T-helper 22 cell (primary cell): ENCODE measurements around the gene PIP4K2A.
"Not testable (repeated sequence)": the region's sequence is repeated elsewhere in the genome, so short reads cannot be mapped to it uniquely, and the experiment has no call there.

Source experiments
- DNase-seq: peaks from one replicate; pipeline ENCODE4 v3.0.0-alpha.2; 2020; ENCODE audit warnings: low read depth

The PIP4K2A gene

GRCh38 chr10:22554461-22555182 lies 159.8 kb downstream of the PIP4K2A start:
- no peak for DNase-seq

GRCh38 chr10:22553452-22553995 lies 160.9 kb downstream of the PIP4K2A start:
- DNase-seq: no peak

GRCh38 chr10:22552888-22553378 lies 161.4 kb downstream of the PIP4K2A start:
- no peak for DNase-seq

GRCh38 chr10:22551681-22552365 lies 162.6 kb downstream of the PIP4K2A start:
- no peak for DNase-seq

DNA sequence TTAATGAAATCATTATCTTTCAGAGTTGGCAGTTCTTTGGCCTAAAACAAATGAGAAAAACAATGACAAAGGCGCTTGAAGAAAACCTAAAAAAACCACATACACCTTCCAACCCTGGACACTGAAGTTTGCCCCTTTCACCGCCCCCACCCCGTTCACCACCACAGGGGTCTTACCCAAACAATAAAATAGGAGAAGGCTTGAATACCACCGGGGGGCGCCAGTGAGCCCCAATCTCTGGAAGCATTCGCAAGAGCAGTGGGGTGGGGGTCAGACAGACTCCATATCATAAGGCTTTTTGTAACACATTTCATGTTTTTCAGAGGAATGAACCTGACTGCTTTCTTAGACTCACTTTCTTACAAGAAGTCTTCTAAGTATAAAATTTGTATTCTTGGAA lies 163.6 kb downstream of the PIP4K2A start:
- no peak for DNase-seq

DNA sequence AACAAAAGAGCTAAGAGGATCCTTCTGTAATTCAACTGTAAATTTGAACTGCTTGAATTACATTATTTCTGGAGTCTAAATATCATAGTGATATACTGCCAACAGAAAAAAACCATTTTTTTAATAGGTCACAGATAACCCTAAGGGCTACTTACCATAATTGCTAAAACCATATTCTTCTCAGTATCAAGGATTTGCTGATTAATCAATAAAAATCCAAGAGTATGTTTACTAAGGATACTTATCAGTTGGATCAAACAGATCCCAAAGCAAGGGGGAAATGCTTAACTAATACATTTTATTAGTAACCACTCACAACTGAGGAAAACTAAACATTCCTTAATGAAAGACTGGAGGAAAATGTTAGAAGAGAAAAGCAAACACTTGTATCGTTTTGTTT lies 166.0 kb downstream of the PIP4K2A start:
- no peak for DNase-seq

- no peak for DNase-seq
Observed at GRCh38 chr10:22545643-22546042, 168.7 kb downstream of the PIP4K2A start.

DNA sequence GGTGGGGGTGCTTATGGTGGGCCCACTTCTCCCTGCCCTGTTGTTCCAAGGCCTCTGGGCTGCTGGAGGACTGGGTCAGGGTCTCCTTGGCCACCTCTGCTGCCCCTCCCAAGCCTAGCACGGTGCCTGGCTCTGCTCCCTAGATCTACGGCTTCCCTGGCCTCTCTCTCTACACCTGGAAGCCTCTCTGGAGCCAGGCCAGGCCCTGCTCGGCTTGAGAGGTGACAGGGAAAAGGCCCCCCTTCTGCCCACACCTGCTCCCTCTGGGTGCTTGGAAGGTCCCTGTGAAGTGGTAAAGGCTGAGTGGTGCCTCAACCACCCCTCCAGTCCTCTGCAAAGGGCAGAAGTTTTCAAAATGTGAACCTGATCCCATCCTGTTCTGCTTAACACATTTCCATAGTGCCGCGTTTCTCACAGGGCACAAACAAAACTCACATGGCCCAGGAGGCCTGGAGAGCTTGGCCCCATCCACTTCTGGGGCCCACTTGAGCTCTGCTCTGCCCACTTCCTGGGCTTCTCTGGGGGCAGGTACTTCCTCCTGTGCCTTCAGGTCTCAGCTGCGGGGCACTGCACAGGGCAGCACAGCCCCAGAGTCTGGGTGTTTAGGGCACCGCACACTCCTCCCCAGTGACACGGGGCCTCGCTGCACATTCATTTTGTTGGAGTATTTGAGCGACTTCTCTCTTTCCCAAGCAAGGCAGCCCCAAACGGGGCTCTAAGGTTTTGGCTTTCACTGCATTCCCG lies 169.9 kb downstream of the PIP4K2A start:
- DNase-seq: no peak

DNA sequence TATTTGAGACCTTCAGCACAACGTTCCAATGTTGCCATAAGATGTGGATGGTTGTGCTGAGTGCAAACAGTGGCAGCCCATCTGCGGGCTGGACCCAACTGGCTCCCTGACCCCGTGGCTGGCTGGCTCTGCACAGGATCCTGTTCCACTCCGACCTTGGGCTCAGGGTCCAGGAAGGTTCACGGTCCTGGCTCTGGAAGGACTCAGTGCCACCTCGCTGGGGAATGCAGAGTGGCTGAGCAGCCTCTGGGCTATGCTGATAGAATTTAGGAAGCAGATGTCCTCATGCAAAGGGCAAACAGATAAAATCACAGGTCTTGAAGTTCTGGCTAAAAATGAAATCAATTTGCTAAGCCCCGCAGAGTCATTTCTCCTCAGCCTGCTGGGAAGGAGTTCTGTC lies 171.6 kb downstream of the PIP4K2A start:
- DNase-seq: no peak

DNA sequence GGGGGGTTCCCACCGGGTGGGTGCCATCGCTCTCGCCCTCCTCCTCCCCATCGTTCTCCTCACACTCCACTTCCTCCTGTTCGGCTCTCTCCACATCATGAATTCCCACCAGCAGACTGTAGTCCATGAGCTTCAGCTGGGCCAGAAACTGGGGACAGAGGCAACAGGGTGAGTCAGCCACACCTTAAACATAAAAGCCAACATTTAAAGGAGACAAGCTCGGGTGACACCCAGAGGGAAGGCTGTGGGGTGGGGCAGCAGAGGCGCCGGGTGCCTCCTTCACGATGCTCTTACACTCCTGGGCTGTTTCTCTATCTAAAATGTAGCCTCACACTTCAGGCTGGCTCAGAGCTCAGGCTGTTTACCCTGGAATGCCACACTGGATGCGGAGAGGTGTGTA lies 172.5 kb downstream of the PIP4K2A start:
- DNase-seq: no peak

GRCh38 chr10:22539579-22540298 lies 174.6 kb downstream of the PIP4K2A start:
- DNase-seq: no peak

DNA sequence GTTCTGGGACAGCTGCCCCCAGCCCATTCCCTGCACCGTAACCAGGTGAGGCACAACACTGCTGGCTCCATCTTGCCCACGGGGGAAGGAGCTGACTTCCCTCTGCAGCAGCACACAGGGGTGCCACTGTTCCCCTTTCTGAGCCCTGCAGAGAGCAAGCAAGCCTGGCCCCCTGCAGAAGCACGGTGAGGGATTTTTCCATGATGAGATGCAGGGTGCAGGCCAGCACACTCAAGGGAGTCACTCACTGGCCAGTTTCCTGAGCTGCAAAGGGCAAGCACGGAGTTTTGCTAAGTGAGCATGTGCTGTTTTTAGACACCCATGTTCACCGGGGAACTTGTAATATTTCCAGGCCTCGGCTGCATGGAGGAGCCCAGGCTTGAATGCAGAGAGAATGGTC lies 176.6 kb downstream of the PIP4K2A start:
- no peak for DNase-seq

DNA sequence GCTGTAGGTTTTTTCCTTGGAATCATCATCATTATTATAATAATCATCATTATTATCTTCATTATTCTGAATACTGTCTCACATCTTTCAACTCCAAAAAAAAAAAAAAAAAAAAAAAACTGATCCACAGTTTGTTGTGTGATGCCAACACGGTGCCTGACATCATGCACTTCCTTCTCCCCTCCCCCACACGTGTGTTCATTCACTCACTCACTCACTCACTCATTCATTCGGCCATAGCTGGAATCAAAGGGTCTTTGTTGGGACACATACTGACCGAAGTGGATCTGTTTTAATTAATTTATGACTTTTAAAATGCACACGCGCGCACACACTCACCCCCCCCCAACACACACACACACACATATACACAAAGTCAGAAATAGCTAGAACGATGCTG lies 177.8 kb downstream of the PIP4K2A start:
- no peak for DNase-seq

- DNase-seq: no peak
Observed at GRCh38 chr10:22534849-22535604, 179.4 kb downstream of the PIP4K2A start.

GRCh38 chr10:22531441-22531840 lies 182.9 kb downstream of the PIP4K2A start:
- no peak for DNase-seq

GRCh38 chr10:22531008-22531407 lies 183.4 kb downstream of the PIP4K2A start:
- no peak for DNase-seq

GRCh38 chr10:22527520-22527919 lies 186.9 kb downstream of the PIP4K2A start:
- no peak for DNase-seq

DNA sequence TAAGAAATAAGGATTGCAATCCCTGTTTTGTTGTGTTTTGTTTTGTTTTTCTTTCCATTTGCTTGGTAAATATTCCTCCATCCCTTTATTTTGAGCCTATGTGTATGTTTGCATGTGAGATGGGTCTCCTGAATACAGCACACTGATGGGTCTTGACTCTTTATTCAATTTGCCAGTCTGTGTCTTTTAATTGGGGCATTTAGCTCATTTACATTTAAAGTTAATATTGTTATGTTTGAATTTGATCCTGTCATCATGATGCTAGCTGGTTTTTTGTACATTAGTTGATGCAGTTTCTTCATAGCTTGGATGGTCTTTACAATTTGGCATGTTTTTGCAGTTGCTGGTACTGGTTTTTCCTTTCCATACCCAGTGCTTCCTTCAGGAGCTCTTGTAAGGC lies 190.0 kb downstream of the PIP4K2A start:
- not testable (repeated sequence) for DNase-seq

DNA sequence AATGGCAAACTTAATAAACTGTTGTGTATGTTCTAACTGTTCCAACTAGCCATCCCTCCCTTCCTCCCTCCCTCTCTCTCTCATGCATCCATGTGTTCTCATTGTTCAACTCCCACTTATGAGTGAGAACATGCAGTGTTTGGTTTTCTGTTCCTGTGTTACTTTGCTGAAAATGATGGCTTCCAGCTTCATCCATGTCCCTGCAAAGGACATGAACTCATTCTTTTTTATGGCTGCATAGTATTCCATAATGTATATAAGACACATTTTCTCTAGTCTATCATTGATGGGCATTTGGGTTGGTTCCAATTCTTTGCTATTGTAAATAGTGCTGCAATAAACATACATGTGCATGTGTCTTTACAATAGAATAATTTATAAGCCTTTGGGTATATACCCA lies 193.7 kb downstream of the PIP4K2A start:
- DNase-seq: not testable (repeated sequence)

DNA sequence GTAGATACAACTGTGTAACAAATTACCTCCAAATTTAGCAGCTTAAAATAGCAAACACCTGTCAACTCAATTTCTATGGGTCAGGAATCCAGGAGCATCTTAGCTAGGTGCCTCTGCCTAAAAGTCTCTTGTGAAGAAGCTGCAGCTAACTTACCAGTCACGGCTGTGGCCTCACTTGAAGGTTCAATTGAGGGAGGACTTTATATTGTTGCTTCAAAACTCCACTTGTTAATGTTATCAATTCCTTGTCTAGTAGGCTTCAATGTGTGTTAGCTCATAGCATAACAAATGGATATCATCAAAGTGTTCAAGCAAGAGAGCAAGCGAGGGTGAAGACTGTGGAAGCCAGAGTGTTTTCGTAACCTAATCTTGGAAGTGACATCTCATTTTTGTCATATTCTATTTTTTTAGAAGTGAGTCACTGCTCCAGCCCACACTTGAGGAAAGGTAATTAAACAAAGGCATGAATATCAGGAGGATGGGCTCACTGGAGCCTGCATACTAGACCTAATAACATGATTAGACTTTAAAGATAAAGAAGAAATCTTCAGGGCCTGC lies 196.1 kb downstream of the PIP4K2A start:
- DNase-seq: no peak

DNA sequence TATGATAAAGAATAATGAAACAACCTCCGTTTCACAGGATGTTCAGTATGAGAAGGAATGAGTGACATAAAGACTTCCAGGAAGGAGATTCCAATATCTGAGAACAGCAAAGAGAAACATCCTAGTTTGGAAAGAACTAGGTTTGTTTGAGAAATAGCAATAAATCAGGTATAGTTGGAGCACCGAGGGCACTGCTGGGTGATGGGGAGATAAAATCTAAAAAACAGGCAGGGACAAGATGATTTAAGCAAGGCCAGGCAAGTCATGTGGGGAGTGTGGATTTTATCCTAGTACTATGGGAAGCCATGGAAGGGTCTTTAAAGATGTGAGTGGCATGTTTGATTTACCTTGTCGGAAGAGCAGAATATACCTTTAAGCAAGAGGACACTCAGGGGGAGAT lies 199.4 kb downstream of the PIP4K2A start:
- no peak for DNase-seq
